ENCODE measurements around the gene SMARCAL1.

SMARCAL1 gene

GRCh38 chr2:216502381-216503158 is 90.3 kb downstream of the SMARCAL1 start (continued):
- TF ChIP-seq ZBTB10 (tag by site-specific recombination; IDR thresholded peaks at IDR 0.05) (no peak), ZNF398 (tag by site-specific recombination; IDR thresholded peaks at IDR 0.05) (no peak)

- POLR2A ChIA-PET: interaction anchor here (1.3 kb wide), 1 partner anchor 91 kb away, joined by 3 read pairs; the partner anchor contains the start of gene SMARCAL1
- H3K4me1 ChIP-seq (ENCODE audit: control insufficient read depth, insufficient read depth, low read length): peaks cover 8% of the 10 kb centered on the region; the same call in 1 of the 2 replicates
These were observed 90.9 kb downstream of the SMARCAL1 start for GRCh38 chr2:216503159-216503629.

GRCh38 chr2:216503697-216504375 is 91.6 kb downstream of the SMARCAL1 start:
- Histone ChIP-seq H3K9me3 (ENCODE audit: control insufficient read depth, insufficient read depth, low read depth, low read length) (no peaks in the 10 kb centered on the region), H3K4me3 (ENCODE audit: low read depth, low read length) (no peak overlapping the region), H3K36me3 (ENCODE audit: control insufficient read depth in 2 of 2, insufficient read depth in 1 of 2, low read length in 2 of 2) (peaks cover 59 to 80% of the 10 kb centered on the region in 2 experiments), H3K4me1 (ENCODE audit: control insufficient read depth, insufficient read depth, low read length) (peaks cover 8% of the 10 kb centered on the region; the same call in 1 of the 2 replicates), H3K27ac (ENCODE audit: extremely low read depth, low read depth, low read length) (no peak overlapping the region)
- ChIA-PET CTCF (interaction anchor here (1.0 kb wide), 1 partner anchor 9 kb away, joined by 3 read pairs; no protein-coding TSS in a partner anchor), POLR2A (interaction anchor here (1.3 kb wide), 1 partner anchor 92 kb away, joined by 3 read pairs; the partner anchor contains the start of gene SMARCAL1)
- TF ChIP-seq ZNF621 (tag by site-specific recombination; IDR thresholded peaks at IDR 0.05): no peak
- TF ChIP-seq ZNF132 (tag by site-specific recombination; IDR thresholded peaks at IDR 0.05; ENCODE audit: borderline replicate concordance): no peak
- TF ChIP-seq OSR2 (tag by site-specific recombination; IDR thresholded peaks at IDR 0.05): no peak
- no peak for TF ChIP-seq IKZF3 (tag by site-specific recombination; IDR thresholded peaks at IDR 0.05)
- TF ChIP-seq REST (tag by site-specific recombination; IDR thresholded peaks at IDR 0.05): no peak
- peak; percentile 75 for TF ChIP-seq SCRT2 (tag by site-specific recombination; IDR thresholded peaks at IDR 0.05)
- no peak for TF ChIP-seq ZNF214 (tag by site-specific recombination; IDR thresholded peaks at IDR 0.05; ENCODE audit: borderline replicate concordance)

More at GRCh38 chr2:216503159-216503629, 90.9 kb downstream of the SMARCAL1 start:
- H3K27ac ChIP-seq (ENCODE audit: extremely low read depth, low read depth, low read length): no peak overlapping the region
- H3K4me3 ChIP-seq (ENCODE audit: low read depth, low read length): no peak overlapping the region
- CTCF ChIA-PET: no interaction called here
- peaks cover 59 to 78% of the 10 kb centered on the region in 2 experiments for H3K36me3 ChIP-seq (ENCODE audit: control insufficient read depth in 2 of 2, insufficient read depth in 1 of 2, low read length in 2 of 2)
- TF ChIP-seq ZNF76 (tag by site-specific recombination; IDR thresholded peaks at IDR 0.05; ENCODE audit: borderline replicate concordance, low read depth) (no peak), ZNF404 (tag by site-specific recombination; IDR thresholded peaks at IDR 0.05) (no peak), ZNF18 (tag by site-specific recombination; IDR thresholded peaks at IDR 0.05) (no peak), ZNF341 (tag by site-specific recombination; IDR thresholded peaks at IDR 0.05; ENCODE audit: low read depth) (no peak), WT1 (tag by site-specific recombination; IDR thresholded peaks at IDR 0.05) (no peak), ZNF548 (tag by site-specific recombination; IDR thresholded peaks at IDR 0.05) (no peak), ZNF600 (tag by site-specific recombination; IDR thresholded peaks at IDR 0.05) (no peak), ZBTB8A (tag by site-specific recombination; IDR thresholded peaks at IDR 0.05) (no peak), ZNF274 (IDR thresholded peaks at IDR 0.05; ENCODE audit: low read length) (no peak), ZNF274 (tag by site-specific recombination; IDR thresholded peaks at IDR 0.05; ENCODE audit: borderline replicate concordance) (no peak)
- no peaks in the 10 kb centered on the region for H3K9me3 ChIP-seq (ENCODE audit: control insufficient read depth, insufficient read depth, low read depth, low read length)

Measured in HEK293 (cell line).